ENCODE results near the gene ZMIZ1.

- TF ChIP-seq CTCF (IDR thresholded peaks at IDR 0.05) (no peak), ZFX (IDR thresholded peaks at IDR 0.05; ENCODE audit: borderline replicate concordance) (no peak)
These were observed 18.1 kb downstream of the ZMIZ1 start for GRCh38 chr10:79086822-79087221.
